GM19397 (cell line): Measurements from ENCODE around the gene NCEH1.

Source experiments
- ATAC-seq: cut with Tn5 transposase; IDR thresholded peaks from one replicate; pipeline ENCODE4 v1.9.1; 2021; ENCODE audit warnings: mild to moderate bottlenecking, moderate library complexity; ENCODE audit not compliant: unreplicated experiment

The NCEH1 gene

GRCh38 chr3:172647080-172647479, 63.8 kb downstream of the NCEH1 start:
- no peak for ATAC-seq

GRCh38 chr3:172646439-172647015, 64.3 kb downstream of the NCEH1 start:
- ATAC-seq: no peak

GRCh38 chr3:172644258-172644657, 66.6 kb downstream of the NCEH1 start:
- no peak for ATAC-seq

- ATAC-seq: no peak
Measured at GRCh38 chr3:172643506-172644179, 67.2 kb downstream of the NCEH1 start.

- no peak for ATAC-seq
Measured at GRCh38 chr3:172641291-172641690, 69.6 kb downstream of the NCEH1 start.

- ATAC-seq: no peak
Measured at GRCh38 chr3:172640751-172641150, 70.1 kb downstream of the NCEH1 start.

GRCh38 chr3:172635588-172635987, 75.3 kb downstream of the NCEH1 start:
- peak; percentile 95 for ATAC-seq

GRCh38 chr3:172634948-172635347, 75.9 kb downstream of the NCEH1 start:
- no peak for ATAC-seq

GRCh38 chr3:172630316-172630715, 80.6 kb downstream of the NCEH1 start:
- ATAC-seq: no peak

GRCh38 chr3:172629470-172629869, 81.4 kb downstream of the NCEH1 start:
- no peak for ATAC-seq

- ATAC-seq: no peak
Measured at GRCh38 chr3:172627057-172627809, 83.6 kb downstream of the NCEH1 start.

- ATAC-seq: no peak
Measured at GRCh38 chr3:172626021-172626640, 84.7 kb downstream of the NCEH1 start.

- ATAC-seq: no peak
Measured at GRCh38 chr3:172625404-172625803, 85.5 kb downstream of the NCEH1 start.

- ATAC-seq: no peak
Measured at GRCh38 chr3:172624999-172625398, 85.9 kb downstream of the NCEH1 start.

GRCh38 chr3:172622916-172623700, 87.8 kb downstream of the NCEH1 start:
- no peak for ATAC-seq

GRCh38 chr3:172622156-172622555, 88.7 kb downstream of the NCEH1 start:
- ATAC-seq: no peak

- no peak for ATAC-seq
Measured at GRCh38 chr3:172617976-172618375, 92.9 kb downstream of the NCEH1 start.

- ATAC-seq: no peak
Measured at GRCh38 chr3:172617013-172617706, 93.7 kb downstream of the NCEH1 start.

- no peak for ATAC-seq
Measured at GRCh38 chr3:172616031-172616461, 94.8 kb downstream of the NCEH1 start.

- ATAC-seq: no peak
Measured at GRCh38 chr3:172615296-172615695, 95.6 kb downstream of the NCEH1 start.
